Posterior vena cava (tissue), 2 donors: ENCODE data around the gene ADGRG6. TPM values are rescaled to one million over a fixed set of nuclear protein-coding genes. Genes with fewer than 3 reads are reported as not detected.

Experiments used
- DNase-seq: peaks from one replicate; pipeline ENCODE4 v3.0.0-alpha.2; 2020; ENCODE audit warnings: low spot score
- intact Hi-C, 2 donors: fragments of 100-400 bp; cut with DNase I; formaldehyde crosslinking; loops; one replicate each; pipeline versions ENCODE4 v1.14.1 to v1.14.2; 2022 to 2023
- total RNA-seq, 2 donors: library from RNA; stranded (reverse); fragmentation: NEBNext Ultra II Directional; extraction: Animal tissue kit (Norgen Biotek cat#: 25700); gene quantifications; one replicate each; pipeline ENCODE4 v1.2.1, GENCODE V29; 2021
- donor health status: DM: yes; HTN: yes; CAD: no.
- donor health status: DM: yes; HTN: yes; CAD: no.

ADGRG6 gene
- total RNA-seq, 2 donors from 2014 or later = 10.2 to 15.1 TPM

GRCh38 chr6:142485256-142485655, 183.4 kb downstream of the ADGRG6 start:
- intact Hi-C loops = loop anchor here in 1 of 2 donors (10.0 kb wide), 1 partner anchor 940 kb away; no protein-coding TSS in a partner anchor

GRCh38 chr6:142489722-142490610, 188.2 kb downstream of the ADGRG6 start:
- intact Hi-C loops = loop anchor here in 1 of 2 donors (1.0 to 10.0 kb wide), 2 partner anchors 29 to 935 kb away; no protein-coding TSS in a partner anchor
- no peak for DNase-seq

More at GRCh38 chr6:142485256-142485655, 183.4 kb downstream of the ADGRG6 start:
- DNase-seq = no peak

Other genes starting within 250 kb of the ADGRG6 start
- gene GJE1, start 169.1 kb upstream of the ADGRG6 start, total RNA-seq = not detected
- not detected for gene NMBR, start 154.9 kb upstream of the ADGRG6 start, total RNA-seq
- 10 to 100 TPM; 25.4 to 28.5 TPM for gene VTA1, start 154.7 kb upstream of the ADGRG6 start, total RNA-seq